ENCODE results near the gene RSPH10B2. TPM values are rescaled to one million over a fixed set of nuclear protein-coding genes. Genes with fewer than 3 reads are reported as not detected.
"Not testable (repeated sequence)": the region's sequence is repeated elsewhere in the genome, so short reads cannot be mapped to it uniquely, and the experiment has no call there.

Gene RSPH10B2
- total RNA-seq, 2 donors from 2014 or later, result not detected

DNA sequence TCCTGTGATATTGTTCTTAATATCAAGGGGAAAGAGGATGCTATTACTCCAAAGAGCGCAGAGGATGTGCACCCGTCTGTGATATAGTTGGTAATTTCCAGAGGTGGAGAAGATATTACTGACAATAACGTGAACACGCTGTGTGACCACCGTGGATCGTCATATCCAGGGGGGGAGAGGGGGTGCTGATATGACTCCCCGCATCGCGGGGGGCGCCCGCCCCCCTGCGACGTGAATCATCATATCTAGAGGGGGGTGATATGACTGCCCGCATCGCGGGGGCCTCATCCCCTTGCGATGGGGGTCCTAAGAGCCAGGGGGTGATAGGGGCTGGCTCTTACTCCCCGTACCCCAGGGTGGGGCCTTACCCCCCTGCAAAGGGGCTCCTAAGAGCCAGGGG, 93.8 kb downstream of the RSPH10B2 start:
- H3K9me3 ChIP-seq, H3K4me3 ChIP-seq: not testable (repeated sequence)

More for the DNA sequence above, 93.8 kb downstream of the RSPH10B2 start:
- H3K27ac ChIP-seq; H3K4me1 ChIP-seq (ENCODE audit: control insufficient read depth in 1 of 2, low read depth in 2 of 2); DNase-seq (ENCODE audit: low spot score); ATAC-seq (ENCODE audit: insufficient number of reproducible peaks, low FRiP score, low read depth); H3K36me3 ChIP-seq; H3K27me3 ChIP-seq (replicated peaks; ENCODE audit: insufficient read depth): not testable (repeated sequence)

Other genes starting within 250 kb of the RSPH10B2 start
- gene GRID2IP, start 202.6 kb upstream of the RSPH10B2 start, total RNA-seq, result under 1 TPM; 0.14 to 0.35 TPM
- gene ZDHHC4, start 176.6 kb upstream of the RSPH10B2 start, total RNA-seq, result 100 to 1,000 TPM in 1 of 2 donors, 10 to 100 TPM in 1; 35.3 to 101 TPM
- 10 to 100 TPM; 37.2 to 45.4 TPM for gene INTS15, start 164.1 kb upstream of the RSPH10B2 start, total RNA-seq
- gene ZNF853, start 138.5 kb upstream of the RSPH10B2 start, total RNA-seq, result 10 to 100 TPM; 12.7 to 31.4 TPM
- 10 to 100 TPM; 54.4 to 64.6 TPM for gene ZNF316, start 116.8 kb upstream of the RSPH10B2 start, total RNA-seq
- gene ZNF12, start 47.2 kb upstream of the RSPH10B2 start, total RNA-seq, result 10 to 100 TPM; 18.5 to 34.2 TPM
- 10 to 100 TPM; 33.7 to 76.2 TPM for gene CCZ1B, start 72.2 kb downstream of the RSPH10B2 start, total RNA-seq